Left renal pelvis (tissue), 4 donors: Measurements from ENCODE around the gene TOX3. TPM values are rescaled to one million over a fixed set of nuclear protein-coding genes. Genes with fewer than 3 reads are reported as not detected.

Source experiments
- DNase-seq, 4 donors: peaks; one replicate each; pipeline ENCODE4 v3.0.0-alpha.2; 2013; ENCODE audit warnings: low read depth in 4 of 4, low spot score in 3 of 4
- polyA plus RNA-seq, 4 donors: library from polyadenylated mRNA; unstranded; fragments of 120-200 nt; gene quantifications; one replicate each; pipeline ENCODE4 v1.2.1, GENCODE V29; 2013; ENCODE audit not compliant: insufficient read length in 4 of 4

Gene TOX3
- polyA plus RNA-seq, 4 donors, result 0.59 to 36.0 (median 33.5) TPM

- DNase-seq, result no peak
Measured at GRCh38 chr16:52460639-52461178, 86.2 kb downstream of the TOX3 start.

- no peak for DNase-seq
Measured at GRCh38 chr16:52456368-52456767, 90.6 kb downstream of the TOX3 start.

GRCh38 chr16:52455549-52456277 lies 91.2 kb downstream of the TOX3 start:
- DNase-seq, result no peak

GRCh38 chr16:52453644-52454043 lies 93.3 kb downstream of the TOX3 start:
- DNase-seq, result no peak

GRCh38 chr16:52451971-52452421 lies 94.9 kb downstream of the TOX3 start:
- no peak for DNase-seq

- no peak for DNase-seq
Measured at GRCh38 chr16:52450916-52451315, 96.0 kb downstream of the TOX3 start.

- DNase-seq, result no peak
Measured at GRCh38 chr16:52450241-52450640, 96.7 kb downstream of the TOX3 start.

- DNase-seq, result no peak
Measured at GRCh38 chr16:52446080-52446479, 100.9 kb downstream of the TOX3 start.

GRCh38 chr16:52441886-52442285 lies 105.1 kb downstream of the TOX3 start:
- no peak for DNase-seq

- no peak for DNase-seq
Measured at GRCh38 chr16:52440248-52440647, 106.7 kb downstream of the TOX3 start.

- DNase-seq, result no peak
Measured at GRCh38 chr16:52439750-52440149, 107.2 kb downstream of the TOX3 start.

- DNase-seq, result no peak
Measured at GRCh38 chr16:52439171-52439701, 107.7 kb downstream of the TOX3 start.

- no peak for DNase-seq
Measured at GRCh38 chr16:52437277-52437670, 109.7 kb downstream of the TOX3 start.

GRCh38 chr16:52436339-52437276 lies 110.3 kb downstream of the TOX3 start:
- DNase-seq, result no peak

- no peak for DNase-seq
Measured at GRCh38 chr16:52434224-52434623, 112.7 kb downstream of the TOX3 start.

- no peak for DNase-seq
Measured at GRCh38 chr16:52433643-52434042, 113.3 kb downstream of the TOX3 start.

- no peak for DNase-seq
Measured at GRCh38 chr16:52424591-52424990, 122.4 kb downstream of the TOX3 start.

- no peak for DNase-seq
Measured at GRCh38 chr16:52422307-52422706, 124.6 kb downstream of the TOX3 start.

- DNase-seq, result no peak
Measured at GRCh38 chr16:52418201-52418600, 128.7 kb downstream of the TOX3 start.

GRCh38 chr16:52416888-52417287 lies 130.1 kb downstream of the TOX3 start:
- DNase-seq, result no peak

- DNase-seq, result no peak
Measured at GRCh38 chr16:52411011-52411410, 135.9 kb downstream of the TOX3 start.
